OCI-LY7 (cell line): ENCODE data around the gene RAB3IL1. TPM values are rescaled to one million over a fixed set of nuclear protein-coding genes. Genes with fewer than 3 reads are reported as not detected.

Experiments
- BruUV-seq: library from RNA; stranded (reverse); fragments of 400-500 nt; replicated peaks from 2 replicates; lab custom pipeline; 2021; lab: Mats Ljungman, UMichigan
- CTCF ChIA-PET: fragments of 300-600 bp; sonication (Branson Sonifier 250); formaldehyde crosslinking; loops from one replicate; lab custom pipeline; 2022; ENCODE audit warnings: antibody characterized with exemption; ENCODE audit not compliant: unreplicated experiment; lab: Charles Lee
- POLR2A ChIA-PET: fragments of 300-600 bp; sonication (Branson Sonifier 250); formaldehyde crosslinking; loops from one replicate; lab custom pipeline; 2022; ENCODE audit warnings: antibody characterized with exemption; lab: Charles Lee
- DNase-seq: peaks from one replicate; pipeline ENCODE4 v3.0.0-alpha.2; 2015; ENCODE audit warnings: low spot score
- H2AFZ ChIP-seq: fragments of 200-600 bp; sonication (generic), shearing (Covaris generic); 2 replicates; pipeline ENCODE4 v1.6.1; 2014; ENCODE audit warnings: mild to moderate bottlenecking, antibody characterized with exemption, low read length, moderate library complexity
- H3K27ac ChIP-seq: fragments of 200-600 bp; sonication (generic); 2 replicates; pipeline ENCODE4 v1.5.1; 2014; ENCODE audit warnings: mixed run types, low read depth, mild to moderate bottlenecking, moderate library complexity, low read length, inconsistent platforms; ENCODE audit not compliant: poor library complexity, severe bottlenecking
- H3K36me3 ChIP-seq: fragments of 200-600 bp; sonication (generic); 2 replicates; pipeline ENCODE4 v1.6.1; 2014; ENCODE audit warnings: mild to moderate bottlenecking, antibody characterized with exemption, low read length, moderate library complexity, mixed read lengths; ENCODE audit not compliant: insufficient read depth
- H3K4me1 ChIP-seq: fragments of 200-600 bp; sonication (generic); 2 replicates; pipeline ENCODE4 v1.5.1; 2014; ENCODE audit warnings: mild to moderate bottlenecking, low read length; ENCODE audit not compliant: insufficient read depth, poor library complexity, severe bottlenecking
- H3K4me2 ChIP-seq: fragments of 200-600 bp; sonication (generic); 2 replicates; pipeline ENCODE4 v1.6.1; 2014; ENCODE audit warnings: mild to moderate bottlenecking, low read length
- H3K4me3 ChIP-seq: fragments of 200-600 bp; sonication (generic); 2 replicates; pipeline ENCODE4 v1.5.1; 2014; ENCODE audit warnings: mild to moderate bottlenecking, low read depth, low read length; ENCODE audit not compliant: poor library complexity, severe bottlenecking
- H3K79me2 ChIP-seq: fragments of 200-600 bp; sonication (generic); 2 replicates; pipeline ENCODE4 v1.6.1; 2016; ENCODE audit warnings: low read depth, mild to moderate bottlenecking, low read length, moderate library complexity, mixed read lengths; ENCODE audit not compliant: insufficient read depth
- H3K9me2 ChIP-seq: fragments of 200-600 bp; sonication (generic); 2 replicates; pipeline ENCODE4 v1.6.1; 2016; ENCODE audit warnings: mild to moderate bottlenecking, low read length, mixed read lengths; ENCODE audit not compliant: insufficient read depth
- H3K9me3 ChIP-seq: fragments of 200-600 bp; sonication (generic); 2 replicates; pipeline ENCODE4 v1.6.1; 2014; ENCODE audit warnings: mild to moderate bottlenecking, mixed run types, low read length, mixed read lengths
- H4K20me1 ChIP-seq: fragments of 200-600 bp; sonication (generic); 2 replicates; pipeline ENCODE4 v1.6.1; 2014; ENCODE audit warnings: mild to moderate bottlenecking, antibody characterized with exemption, low read length, moderate library complexity, mixed read lengths; ENCODE audit not compliant: insufficient read depth
- EZH2phosphoT487 ChIP-seq: fragments of 200-600 bp; sonication (generic); IDR thresholded peaks from 2 replicates; pipeline ENCODE4 v1.6.1; 2018; ENCODE audit warnings: low read depth, borderline replicate concordance, mild to moderate bottlenecking, mixed run types, antibody characterized with exemption, low read length, moderate library complexity, mixed read lengths
- intact Hi-C: fragments of 100-400 bp; cut with micrococcal nuclease; formaldehyde crosslinking; loops from one replicate; pipeline ENCODE4 v1.10.0; 2022; ENCODE audit not compliant: unreplicated experiment
- microRNA-seq: library from miRNA; unstranded; fragments of <30 nt; microRNA quantifications from one replicate; pipeline ENCODE4 v1.2.0, GENCODE V29; 2022; ENCODE audit warnings: borderline replicate concordance
- small RNA-seq: library from RNA; depleted of rRNA; stranded (forward); fragments of <200 nt; gene quantifications from one replicate; pipeline ENCODE3, GENCODE V24; 2014
- total RNA-seq, 2 experiments: library from RNA; depleted of rRNA in 1 of 2; stranded (reverse); fragments of >200 nt in 1 of 2; shearing (Covaris generic) in 1 of 2; gene quantifications; 2 replicates each; pipeline ENCODE4 v1.2.3, GENCODE V29; 2014 to 2022
- TF ChIP-seq, protein P1 (sequence below): fragments of 200-600 bp; sonication (generic); conservative IDR thresholded peaks from 2 replicates; pipeline ENCODE4 v1.5.1; 2014; ENCODE audit warnings: mild to moderate bottlenecking, antibody characterized with exemption, low read length, moderate library complexity, mixed read lengths

Gene RAB3IL1
- total RNA-seq, 2 experiments from 2014 or later: not detected

DNA sequence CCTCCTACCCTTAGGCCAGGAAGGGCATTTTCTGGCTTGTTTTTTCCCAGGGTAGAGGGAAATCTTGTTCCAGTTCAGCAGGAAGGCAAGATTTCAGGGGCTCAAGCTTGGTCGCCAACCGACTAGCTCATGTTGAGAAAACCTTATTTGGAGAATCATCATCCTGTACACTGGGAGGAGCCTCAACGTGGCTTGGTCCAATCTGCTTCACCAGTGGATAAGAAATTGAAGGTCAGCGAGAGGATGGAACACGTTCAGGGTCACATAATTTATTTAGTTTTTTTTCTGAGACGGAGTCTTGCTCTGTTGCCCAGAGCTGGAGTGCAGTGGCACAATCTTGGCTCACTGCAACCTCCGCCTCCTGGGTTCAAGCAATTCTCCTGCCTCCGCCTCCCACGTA, 68.7 kb downstream of the RAB3IL1 start:
- Histone ChIP-seq H3K4me1 (no peaks in the 10 kb centered on the region), H3K4me3 (no peak overlapping the region), H3K79me2 (no peaks in the 10 kb centered on the region), H2AFZ (no peak overlapping the region), H3K4me2 (no peak overlapping the region), H3K36me3 (no peaks in the 10 kb centered on the region), H3K9me2 (no peaks in the 10 kb centered on the region), H3K27ac (no peak overlapping the region), H3K9me3 (no peaks in the 10 kb centered on the region), H4K20me1 (no peaks in the 10 kb centered on the region)
- intact Hi-C loops: no loop called here
- TF ChIP-seq EZH2phosphoT487: no peak
- TF ChIP-seq, protein P1, sequence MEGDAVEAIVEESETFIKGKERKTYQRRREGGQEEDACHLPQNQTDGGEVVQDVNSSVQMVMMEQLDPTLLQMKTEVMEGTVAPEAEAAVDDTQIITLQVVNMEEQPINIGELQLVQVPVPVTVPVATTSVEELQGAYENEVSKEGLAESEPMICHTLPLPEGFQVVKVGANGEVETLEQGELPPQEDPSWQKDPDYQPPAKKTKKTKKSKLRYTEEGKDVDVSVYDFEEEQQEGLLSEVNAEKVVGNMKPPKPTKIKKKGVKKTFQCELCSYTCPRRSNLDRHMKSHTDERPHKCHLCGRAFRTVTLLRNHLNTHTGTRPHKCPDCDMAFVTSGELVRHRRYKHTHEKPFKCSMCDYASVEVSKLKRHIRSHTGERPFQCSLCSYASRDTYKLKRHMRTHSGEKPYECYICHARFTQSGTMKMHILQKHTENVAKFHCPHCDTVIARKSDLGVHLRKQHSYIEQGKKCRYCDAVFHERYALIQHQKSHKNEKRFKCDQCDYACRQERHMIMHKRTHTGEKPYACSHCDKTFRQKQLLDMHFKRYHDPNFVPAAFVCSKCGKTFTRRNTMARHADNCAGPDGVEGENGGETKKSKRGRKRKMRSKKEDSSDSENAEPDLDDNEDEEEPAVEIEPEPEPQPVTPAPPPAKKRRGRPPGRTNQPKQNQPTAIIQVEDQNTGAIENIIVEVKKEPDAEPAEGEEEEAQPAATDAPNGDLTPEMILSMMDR: no peak
- POLR2A ChIA-PET: no interaction called here
- no TSS peak for BruUV-seq
- CTCF ChIA-PET: no interaction called here
- no peak for DNase-seq

GRCh38 chr11:61847914-61848581, 69.3 kb downstream of the RAB3IL1 start:
- ChIA-PET CTCF (no interaction called here), POLR2A (no interaction called here)
- no peak for DNase-seq
- Histone ChIP-seq H3K4me3 (no peak overlapping the region), H3K4me2 (no peak overlapping the region), H3K27ac (no peak overlapping the region), H4K20me1 (no peaks in the 10 kb centered on the region), H3K79me2 (no peaks in the 10 kb centered on the region), H3K36me3 (no peaks in the 10 kb centered on the region), H3K9me3 (no peaks in the 10 kb centered on the region), H2AFZ (no peak overlapping the region), H3K9me2 (no peaks in the 10 kb centered on the region), H3K4me1 (no peaks in the 10 kb centered on the region)
- intact Hi-C loops: no loop called here
- no peak for TF ChIP-seq EZH2phosphoT487
- TF ChIP-seq, protein P1: no peak
- BruUV-seq: no TSS peak

Small RNA genes lying within 50 kb of the gene (microRNA-seq; reads per million reads assigned to microRNA genes)
- gene MIR6746: 3.8 reads per million

Small RNA genes lying within 50 kb of the gene (small RNA-seq; reads per million reads assigned to genes)
- gene MIR6746 (not detected), gene RNU6-1243P (not detected)

Other genes with a start within 250 kb of the RAB3IL1 start
- not detected in 2 replicates for gene DAGLA, start 237.2 kb downstream of the RAB3IL1 start, total RNA-seq (2014; rRNA removed; shearing (Covaris generic))
- gene DAGLA, start 237.2 kb downstream of the RAB3IL1 start, total RNA-seq (2022): not detected in 2 replicates
- gene MYRF, start 164.9 kb downstream of the RAB3IL1 start, total RNA-seq (2014; rRNA removed; shearing (Covaris generic)): 0.19 and 0.23 TPM in 2 replicates
- 0.98 and 1.1 TPM in 2 replicates for gene MYRF, start 164.9 kb downstream of the RAB3IL1 start, total RNA-seq (2022)
- 119 and 174 TPM in 2 replicates for gene TMEM258, start 125.0 kb downstream of the RAB3IL1 start, total RNA-seq (2014; rRNA removed; shearing (Covaris generic))
- 173 and 174 TPM in 2 replicates for gene TMEM258, start 125.0 kb downstream of the RAB3IL1 start, total RNA-seq (2022)
- gene FEN1, start 124.7 kb downstream of the RAB3IL1 start, total RNA-seq (2014; rRNA removed; shearing (Covaris generic)): 143 and 153 TPM in 2 replicates
- 102 and 123 TPM in 2 replicates for gene FEN1, start 124.7 kb downstream of the RAB3IL1 start, total RNA-seq (2022)
- not detected in 2 replicates for gene FADS1, start 100.6 kb downstream of the RAB3IL1 start, total RNA-seq (2014; rRNA removed; shearing (Covaris generic))
- gene FADS1, start 100.6 kb downstream of the RAB3IL1 start, total RNA-seq (2022): not detected in 2 replicates
- gene FADS2, start 89.3 kb downstream of the RAB3IL1 start, total RNA-seq (2014; rRNA removed; shearing (Covaris generic)): 0.31 and 0.95 TPM in 2 replicates
- 2.3 and 2.8 TPM in 2 replicates for gene FADS2, start 89.3 kb downstream of the RAB3IL1 start, total RNA-seq (2022)
- gene FADS3, start 26.0 kb downstream of the RAB3IL1 start, total RNA-seq (2014; rRNA removed; shearing (Covaris generic)): 168 and 191 TPM in 2 replicates
- 103 and 143 TPM in 2 replicates for gene FADS3, start 26.0 kb downstream of the RAB3IL1 start, total RNA-seq (2022)
- gene BEST1, start 32.8 kb upstream of the RAB3IL1 start, total RNA-seq (2014; rRNA removed; shearing (Covaris generic)): 1.5 and 3.1 TPM in 2 replicates
- 1.9 and 3.3 TPM in 2 replicates for gene BEST1, start 32.8 kb upstream of the RAB3IL1 start, total RNA-seq (2022)
- 143 and 153 TPM in 2 replicates for gene FTH1, start 50.1 kb upstream of the RAB3IL1 start, total RNA-seq (2014; rRNA removed; shearing (Covaris generic))
- gene FTH1, start 50.1 kb upstream of the RAB3IL1 start, total RNA-seq (2022): 185 and 245 TPM in 2 replicates
- gene INCENP, start 206.4 kb upstream of the RAB3IL1 start, total RNA-seq (2014; rRNA removed; shearing (Covaris generic)): 89.1 and 103 TPM in 2 replicates
- gene INCENP, start 206.4 kb upstream of the RAB3IL1 start, total RNA-seq (2022): 183 and 212 TPM in 2 replicates